Spleen (tissue), 11 donors: ENCODE measurements around the gene PTPN2. TPM values are rescaled to one million over a fixed set of nuclear protein-coding genes. Genes with fewer than 3 reads are reported as not detected.

Experiments
- DNase-seq: peaks from one replicate; pipeline ENCODE4 v3.0.0-alpha.2; 2020
- H3K27ac ChIP-seq, 8 donors: fragments of 200-600 bp; sonication (generic) in 7 of 8; 1 replicate in 4 of 8; 2 replicates in 4 of 8; pipeline versions ENCODE4 v1.5.0 to v1.8.0; 2016 to 2021; ENCODE audit warnings: inconsistent platforms in 4 of 8, mild to moderate bottlenecking in 4 of 8, moderate library complexity in 1 of 8
- H3K27me3 ChIP-seq, 7 donors: fragments of 200-600 bp; sonication (generic) in 6 of 7; replicated peaks in 1 of 7; 1 replicate in 4 of 7; 2 replicates in 3 of 7; pipeline versions ENCODE4 v1.5.0 to v1.8.0; 2016 to 2021; ENCODE audit warnings: inconsistent platforms in 3 of 7, mild to moderate bottlenecking in 1 of 7
- H3K36me3 ChIP-seq, 6 donors: fragments of 200-600 bp; sonication (generic) in 5 of 6; 1 replicate in 4 of 6; 2 replicates in 2 of 6; pipeline versions ENCODE4 v1.5.0 to v1.8.0; 2016 to 2021; ENCODE audit warnings: inconsistent platforms in 2 of 6
- H3K4me1 ChIP-seq, 6 donors: fragments of 200-600 bp; sonication (generic) in 5 of 6; 1 replicate in 3 of 6; 2 replicates in 3 of 6; pipeline versions ENCODE4 v1.5.0 to v1.8.0; 2016 to 2021; ENCODE audit warnings: inconsistent platforms in 3 of 6
- H3K4me3 ChIP-seq, 8 donors: fragments of 200-600 bp; sonication (generic) in 7 of 8; 1 replicate in 4 of 8; 2 replicates in 4 of 8; pipeline versions ENCODE4 v1.5.0 to v1.8.0; 2016 to 2021; ENCODE audit warnings: inconsistent platforms in 4 of 8, mild to moderate bottlenecking in 4 of 8, moderate library complexity in 2 of 8
- H3K9me3 ChIP-seq, 8 donors: fragments of 200-600 bp; sonication (generic) in 7 of 8; 1 replicate in 4 of 8; 2 replicates in 4 of 8; pipeline versions ENCODE4 v1.5.0 to v1.8.0; 2016 to 2021; ENCODE audit warnings: inconsistent platforms in 4 of 8
- CTCF ChIP-seq, 11 experiments: fragments of 200-600 bp in 7 of 11; fragments of 450-650 bp in 4 of 11; sonication (generic) in 4 of 11; IDR thresholded peaks in 8 of 11; conservative IDR thresholded peaks in 3 of 11; 1 replicate in 7 of 11; 2 replicates in 4 of 11; pipeline versions ENCODE4 v1.4.0 to v1.8.0; 2016 to 2021; ENCODE audit warnings: antibody characterized with exemption in 11 of 11, inconsistent platforms in 4 of 11, mild to moderate bottlenecking in 1 of 11
- POLR2A ChIP-seq, 3 donors: fragments of 450-650 bp; IDR thresholded peaks; one replicate each; pipeline ENCODE4 v1.5.1; 2017; ENCODE audit warnings: antibody characterized with exemption in 3 of 3, mild to moderate bottlenecking in 1 of 3
- POLR2AphosphoS5 ChIP-seq, 3 donors: sonication (generic); formaldehyde crosslinking; IDR thresholded peaks; one replicate each; pipeline ENCODE4 v1.5.1; 2017; ENCODE audit warnings: antibody characterized with exemption in 3 of 3
- WGBS, 5 donors: extraction: QIAGEN DNeasy Blood & Tissue Kit in 3 of 5; methylation state at CpG; one replicate each; pipeline versions ENCODE4 v1.1.5 to v1.1.7; 2013 to 2018; 5-methylcytosine and 5-hydroxymethylcytosine counted together
- intact Hi-C: fragments of 100-400 bp; cut with DNase I; formaldehyde crosslinking; loops from one replicate; pipeline ENCODE4 v1.15.0; 2023; ENCODE audit warnings: low total_unique reads
- polyA plus RNA-seq, 3 donors: library from polyadenylated mRNA; stranded (reverse); fragments of 200-250 nt; gene quantifications; one replicate each; pipeline ENCODE4 v1.2.1, GENCODE V29; 2013
- total RNA-seq, 7 donors: library from RNA; depleted of rRNA in 3 of 7; stranded (reverse); fragments of >200 nt in 3 of 7; fragmentation: NEBNext Ultra II Directional in 4 of 7; extraction: Animal tissue kit (Norgen Biotek cat#: 25700) in 4 of 7; gene quantifications; one replicate each; pipeline versions ENCODE4 v1.1.0 to v1.2.1, GENCODE V29; 2016 to 2021
- donor health status: healthy with polysubstance abuse.
- donor health status: DM: no; HTN: no; CAD: no; lungs with moderate emphysema.
- donor health status: DM: no; HTN: no; CAD: no.
- donor health status: Bipolar disorder and iron deficiency.
- donor health status: healthy.
- donor health status: DM: no; HTN: no; CAD: no.
- donor health status: DM: yes; HTN: yes; CAD: no.

PTPN2 gene
- total and polyA plus RNA-seq, 10 donors, result 47.9 to 92.1 (median 63.3) TPM

GRCh38 chr18:12751891-12752290, 132.1 kb downstream of the PTPN2 start:
- WGBS, 5 donors, result 71 to 94% (median 89%) methylated on average over 4 of the region's 4 CpGs
- no peak overlapping the region for H3K27ac ChIP-seq

GRCh38 chr18:12751503-12751884, 132.5 kb downstream of the PTPN2 start:
- 85 to 96% (median 92%) methylated on average over 5 of the region's 5 CpGs for WGBS, 5 donors
- H3K27me3 ChIP-seq, result peaks cover 0 to 8% (median 0%) of the 10 kb centered on the region in 7 donors
- no peaks in the 10 kb centered on the region for H3K36me3 ChIP-seq
- no peak overlapping the region for H3K27ac ChIP-seq
- no peak for DNase-seq
- intact Hi-C loops, result no loop called here
- TF ChIP-seq CTCF (IDR thresholded peaks at IDR 0.05 in 8 of 11, conservative IDR thresholded peaks at IDR 0.05 in 3 of 11) (no peak), POLR2AphosphoS5 (IDR thresholded peaks at IDR 0.05) (no peak), POLR2A (IDR thresholded peaks at IDR 0.05) (no peak)
- no peaks in the 10 kb centered on the region for H3K9me3 ChIP-seq
- H3K4me3 ChIP-seq, result no peak overlapping the region
- H3K4me1 ChIP-seq, result peaks cover 0 to 12% (median 0%) of the 10 kb centered on the region in 6 donors

More at GRCh38 chr18:12751891-12752290, 132.1 kb downstream of the PTPN2 start:
- Histone ChIP-seq H3K9me3 (no peaks in the 10 kb centered on the region), H3K4me1 (peaks cover 0 to 12% (median 0%) of the 10 kb centered on the region in 6 donors), H3K36me3 (no peaks in the 10 kb centered on the region), H3K4me3 (no peak overlapping the region), H3K27me3 (peaks cover 0 to 8% (median 0%) of the 10 kb centered on the region in 7 donors)
- TF ChIP-seq CTCF (IDR thresholded peaks at IDR 0.05 in 8 of 11, conservative IDR thresholded peaks at IDR 0.05 in 3 of 11) (no peak), POLR2A (IDR thresholded peaks at IDR 0.05) (no peak)
- no peak for DNase-seq
- intact Hi-C loops, result no loop called here

DNA sequence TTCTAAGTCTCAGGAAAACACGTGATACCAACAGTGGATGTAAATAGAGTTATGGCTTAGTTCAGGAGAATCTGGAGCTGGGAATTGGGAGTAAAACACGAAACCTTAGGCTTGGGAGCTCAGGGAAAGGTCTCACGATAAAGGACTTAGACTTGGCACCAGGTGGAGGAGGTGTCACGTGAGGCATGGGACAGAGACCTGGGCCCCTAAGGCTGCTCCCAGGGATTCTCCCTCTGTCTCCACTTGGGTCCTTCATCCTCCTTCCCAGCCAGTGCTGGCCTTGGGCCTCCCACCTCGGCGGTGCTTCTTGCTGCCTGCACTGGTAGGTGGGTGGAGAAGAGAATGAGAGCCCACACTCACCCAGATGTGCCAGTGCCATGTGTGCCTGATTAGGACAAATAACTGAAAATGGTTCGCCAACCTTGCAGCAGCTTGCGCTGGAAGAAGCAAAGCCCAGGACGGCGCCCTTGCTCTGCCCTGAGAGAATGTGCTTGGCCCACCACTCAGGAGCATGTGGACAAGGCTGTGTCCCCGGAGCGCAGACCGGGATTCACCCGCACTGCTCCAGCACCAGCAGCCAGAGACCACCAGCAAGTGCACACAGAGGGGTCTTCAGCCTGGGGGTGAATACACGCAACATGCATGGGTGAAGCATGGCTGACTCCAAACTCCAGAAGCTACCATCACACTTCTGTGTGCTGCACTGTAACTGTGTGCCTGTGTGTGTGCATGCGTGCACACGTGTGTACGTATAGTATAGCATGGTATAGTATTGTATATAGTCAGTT, 133.1 kb downstream of the PTPN2 start:
- no peak for DNase-seq
- no peak overlapping the region for H3K4me3 ChIP-seq
- H3K27me3 ChIP-seq, result peaks cover 0 to 8% (median 0%) of the 10 kb centered on the region in 7 donors
- intact Hi-C loops, result no loop called here
- H3K36me3 ChIP-seq, result no peaks in the 10 kb centered on the region
- no peak for TF ChIP-seq CTCF (IDR thresholded peaks at IDR 0.05 in 8 of 11, conservative IDR thresholded peaks at IDR 0.05 in 3 of 11)
- TF ChIP-seq POLR2A (IDR thresholded peaks at IDR 0.05), result no peak
- no peak for TF ChIP-seq POLR2AphosphoS5 (IDR thresholded peaks at IDR 0.05)
- WGBS, 5 donors, result 88 to 96% (median 91%) methylated on average over 11 to 18 of the region's 18 CpGs
- H3K4me1 ChIP-seq, result peaks cover 0 to 12% (median 0%) of the 10 kb centered on the region in 6 donors
- no peak overlapping the region for H3K27ac ChIP-seq
- no peaks in the 10 kb centered on the region for H3K9me3 ChIP-seq

- H3K36me3 ChIP-seq, result no peaks in the 10 kb centered on the region
- DNase-seq, result no peak
- no peak overlapping the region for H3K27ac ChIP-seq
- WGBS, 5 donors, result 48 to 68% (median 65%) methylated on average over 14 of the region's 14 CpGs
- no peak overlapping the region for H3K4me3 ChIP-seq
- TF ChIP-seq POLR2A (IDR thresholded peaks at IDR 0.05) (no peak), CTCF (IDR thresholded peaks at IDR 0.05 in 8 of 11, conservative IDR thresholded peaks at IDR 0.05 in 3 of 11) (no peak), POLR2AphosphoS5 (IDR thresholded peaks at IDR 0.05) (no peak)
- H3K9me3 ChIP-seq, result no peaks in the 10 kb centered on the region
- H3K4me1 ChIP-seq, result peaks cover 0 to 12% (median 0%) of the 10 kb centered on the region in 6 donors
- H3K27me3 ChIP-seq, result peaks cover 0 to 8% (median 0%) of the 10 kb centered on the region in 7 donors
- intact Hi-C loops, result no loop called here
Measured at GRCh38 chr18:12750076-12750714, 133.8 kb downstream of the PTPN2 start.
